Caco-2 (cell line): Measurements from ENCODE around the gene ACBD5. TPM values are rescaled to one million over a fixed set of nuclear protein-coding genes. Genes with fewer than 3 reads are reported as not detected.

Source experiments
- BruUV-seq: library from RNA; stranded (reverse); fragments of 400-500 nt; replicated peaks from 2 replicates; lab custom pipeline; 2021; lab: Mats Ljungman, UMichigan
- CTCF ChIA-PET: fragments of 300-600 bp; sonication (Branson Sonifier 250); formaldehyde crosslinking; loops from one replicate; lab custom pipeline; 2022; ENCODE audit warnings: antibody characterized with exemption; lab: Charles Lee
- POLR2A ChIA-PET: fragments of 300-600 bp; sonication (Branson Sonifier 250); formaldehyde crosslinking; loops from one replicate; lab custom pipeline; 2022; ENCODE audit warnings: antibody characterized with exemption; lab: Charles Lee
- DNase-seq, 2 experiments: peaks; one replicate each; pipeline versions ENCODE4 v3.0.0 to v3.0.0-alpha.2; 2020 to 2022
- H3K27me3 ChIP-seq: replicated peaks from 2 replicates; pipeline ENCODE4 v1.6.0; 2011; ENCODE audit warnings: low read length; ENCODE audit not compliant: control insufficient read depth, insufficient read depth
- H3K36me3 ChIP-seq: 2 replicates; pipeline ENCODE4 v1.5.1; 2011; ENCODE audit warnings: low read length; ENCODE audit not compliant: control insufficient read depth, insufficient read depth
- H3K4me1 ChIP-seq: fragments of 250-450 bp; sonication (Bioruptor Pico); 2 replicates; pipeline ENCODE4 v1.5.1; 2020; ENCODE audit warnings: mild to moderate bottlenecking
- H3K4me3 ChIP-seq: 2 replicates; pipeline ENCODE4 v1.5.1; 2011; ENCODE audit warnings: low read depth, mild to moderate bottlenecking, control low read depth, low read length
- H3K9me3 ChIP-seq: fragments of 250-450 bp; sonication (Bioruptor Pico); 2 replicates; pipeline ENCODE4 v1.5.1; 2020; ENCODE audit warnings: mild to moderate bottlenecking, moderate library complexity
- H3K27ac Mint-ChIP-seq: one replicate; pipeline ENCODE4 v1.8.0; 2022; ENCODE audit warnings: mixed read lengths; ENCODE audit not compliant: unreplicated experiment
- H3K27me3 Mint-ChIP-seq: one replicate; pipeline ENCODE4 v1.8.0; 2022; ENCODE audit warnings: mixed read lengths; ENCODE audit not compliant: insufficient read depth, unreplicated experiment
- H3K36me3 Mint-ChIP-seq: one replicate; pipeline ENCODE4 v1.8.0; 2022; ENCODE audit warnings: mild to moderate bottlenecking, mixed read lengths; ENCODE audit not compliant: insufficient read depth, unreplicated experiment
- H3K4me1 Mint-ChIP-seq: one replicate; pipeline ENCODE4 v1.8.0; 2022; ENCODE audit warnings: low read depth, mixed read lengths; ENCODE audit not compliant: unreplicated experiment
- H3K4me3 Mint-ChIP-seq: one replicate; pipeline ENCODE4 v1.8.0; 2022; ENCODE audit warnings: mild to moderate bottlenecking, moderate library complexity, mixed read lengths; ENCODE audit not compliant: unreplicated experiment
- H3K9me3 Mint-ChIP-seq: one replicate; pipeline ENCODE4 v1.8.0; 2022; ENCODE audit warnings: mixed read lengths; ENCODE audit not compliant: unreplicated experiment
- CTCF ChIP-seq, 2 experiments: fragments of 200-600 bp in 1 of 2; IDR thresholded peaks; 1 replicate in 1 of 2; 2 replicates in 1 of 2; pipeline versions ENCODE4 v1.5.1 to v1.8.0; 2011 to 2022; ENCODE audit warnings: antibody characterized with exemption in 1 of 2, control low read depth in 1 of 2, inconsistent platforms in 1 of 2, low read depth in 1 of 2, low read length in 1 of 2, mild to moderate bottlenecking in 1 of 2, moderate library complexity in 1 of 2; ENCODE audit not compliant: insufficient read depth in 1 of 2, severe bottlenecking in 1 of 2, unreplicated experiment in 1 of 2
- intact Hi-C: fragments of 100-400 bp; cut with micrococcal nuclease; formaldehyde crosslinking; loops from one replicate; pipeline ENCODE4 v1.10.0; 2022; ENCODE audit not compliant: unreplicated experiment
- total RNA-seq: library from RNA; stranded (reverse); gene quantifications from 2 replicates; pipeline ENCODE4 v1.2.3, GENCODE V29; 2022

ACBD5 gene
- total RNA-seq, 1 experiment from 2014 or later = 38.3 TPM

- CTCF ChIA-PET = no interaction called here
- Mint-ChIP-seq H3K27me3 (no peaks in the 10 kb centered on the region), H3K9me3 (no peaks in the 10 kb centered on the region), H3K27ac (no peak overlapping the region), H3K4me1 (no peaks in the 10 kb centered on the region), H3K4me3 (no peak overlapping the region), H3K36me3 (peaks cover 17% of the 10 kb centered on the region)
- BruUV-seq = no TSS peak
- intact Hi-C loops = loop anchor here (2.0 kb wide), 1 partner anchor 136 kb away; no protein-coding TSS in a partner anchor
- POLR2A ChIA-PET = no interaction called here
- no peaks in the 10 kb centered on the region for H3K36me3 ChIP-seq
- no peaks in the 10 kb centered on the region for H3K27me3 ChIP-seq
- H3K4me1 ChIP-seq = no peaks in the 10 kb centered on the region
- H3K9me3 ChIP-seq = no peaks in the 10 kb centered on the region
- TF ChIP-seq CTCF (IDR thresholded peaks at IDR 0.05; ENCODE audit: insufficient read depth in 1 of 2, low read depth in 1 of 2, low read length in 1 of 2, severe bottlenecking in 1 of 2, unreplicated experiment in 1 of 2) = no peak
- H3K4me3 ChIP-seq = no peak overlapping the region
- no peak for DNase-seq
Observed at GRCh38 chr10:27225011-27225590, 15.5 kb downstream of the ACBD5 start.

- ChIA-PET CTCF (interaction anchor here (0.6 to 1.0 kb wide), 8 partner anchors 10 to 1026 kb away, joined by 3 to 9 read pairs (median 4); partner anchors contain the start of genes ACBD5 and YME1L1), POLR2A (interaction anchor here (1.0 kb wide), 1 partner anchor 28 kb away, joined by 3 read pairs; no protein-coding TSS in a partner anchor)
- no peak overlapping the region for H3K4me3 Mint-ChIP-seq
- H3K4me1 ChIP-seq = no peaks in the 10 kb centered on the region
- no peak overlapping the region for H3K4me3 ChIP-seq
- DNase-seq = peak; percentile 51 to 66
- no peaks in the 10 kb centered on the region for H3K27me3 Mint-ChIP-seq
- TF ChIP-seq CTCF (IDR thresholded peaks at IDR 0.05; ENCODE audit: insufficient read depth in 1 of 2, low read depth in 1 of 2, low read length in 1 of 2, severe bottlenecking in 1 of 2, unreplicated experiment in 1 of 2) = peak; percentile 59 to 61
- intact Hi-C loops = loop anchor here (1.0 to 2.0 kb wide), 3 partner anchors 18 to 137 kb away; no protein-coding TSS in a partner anchor
- no peaks in the 10 kb centered on the region for H3K27me3 ChIP-seq
- no peak overlapping the region for H3K27ac Mint-ChIP-seq
- BruUV-seq = no TSS peak
- no peaks in the 10 kb centered on the region for H3K9me3 ChIP-seq
- peaks cover 17% of the 10 kb centered on the region for H3K36me3 Mint-ChIP-seq
- H3K36me3 ChIP-seq = no peaks in the 10 kb centered on the region
- no peaks in the 10 kb centered on the region for H3K4me1 Mint-ChIP-seq
- no peaks in the 10 kb centered on the region for H3K9me3 Mint-ChIP-seq
Observed at GRCh38 chr10:27223964-27224363, 16.6 kb downstream of the ACBD5 start.

GRCh38 chr10:27207350-27207749 lies 33.2 kb downstream of the ACBD5 start:
- peaks cover 7% of the 10 kb centered on the region for H3K36me3 ChIP-seq
- BruUV-seq = no TSS peak
- no peaks in the 10 kb centered on the region for H3K27me3 Mint-ChIP-seq

More at GRCh38 chr10:27207350-27207749, 33.2 kb downstream of the ACBD5 start:
- Histone ChIP-seq H3K4me1 (no peaks in the 10 kb centered on the region), H3K9me3 (no peaks in the 10 kb centered on the region), H3K27me3 (no peaks in the 10 kb centered on the region), H3K4me3 (no peak overlapping the region)
- TF ChIP-seq CTCF (IDR thresholded peaks at IDR 0.05; ENCODE audit: insufficient read depth in 1 of 2, low read depth in 1 of 2, low read length in 1 of 2, severe bottlenecking in 1 of 2, unreplicated experiment in 1 of 2) = no peak
- Mint-ChIP-seq H3K36me3 (peaks cover 64% of the 10 kb centered on the region), H3K9me3 (no peaks in the 10 kb centered on the region), H3K4me3 (no peak overlapping the region), H3K27ac (no peak overlapping the region), H3K4me1 (no peaks in the 10 kb centered on the region)
- POLR2A ChIA-PET = no interaction called here
- intact Hi-C loops = no loop called here
- no peak for DNase-seq
- CTCF ChIA-PET = no interaction called here
